Measurements from ENCODE around the gene IL32.

IL32 gene

DNA sequence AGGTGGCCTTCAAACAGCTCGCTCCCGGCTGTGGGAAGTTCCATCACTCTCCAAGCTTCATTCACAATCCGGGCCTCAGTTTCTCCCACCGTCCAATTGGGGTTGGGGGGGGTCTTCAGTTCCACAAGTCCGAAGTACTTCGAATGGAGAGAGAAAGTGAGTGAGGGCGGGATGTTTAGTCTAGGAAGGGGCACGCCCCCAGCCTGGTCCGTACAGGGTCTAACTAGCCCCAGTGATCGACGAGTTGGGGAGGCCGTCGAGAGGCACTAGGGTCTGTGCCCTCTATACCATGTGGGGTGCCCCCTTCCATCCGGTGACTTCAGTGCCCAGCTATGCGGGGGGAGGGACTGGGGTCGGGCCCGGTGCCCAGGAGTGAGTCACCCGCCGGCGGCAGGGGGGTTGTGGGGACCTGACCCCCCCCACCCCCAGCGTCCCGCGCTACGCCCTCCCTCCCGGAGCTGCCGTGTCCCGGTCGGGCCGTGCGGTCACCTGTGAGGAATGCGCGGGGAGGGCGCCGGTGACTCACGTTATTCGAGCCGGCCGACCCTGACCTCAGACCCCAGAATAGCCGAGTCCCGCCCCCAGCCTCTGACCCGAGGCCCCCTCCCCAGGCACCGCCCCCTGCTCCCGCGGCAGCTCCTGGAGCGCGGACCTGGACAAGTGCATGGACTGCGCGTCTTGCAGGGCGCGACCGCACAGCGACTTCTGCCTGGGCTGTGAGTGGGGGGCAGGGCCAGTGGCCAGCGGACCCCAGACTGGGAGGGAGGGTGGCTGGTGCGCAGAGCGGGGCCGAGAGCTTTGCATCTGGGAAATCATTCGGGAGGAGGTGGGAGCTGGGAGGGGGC, 44.6 kb upstream of the IL32 start:
- peak overlapping the region; percentile 93 for H3K4me3 ChIP-seq (ENCODE audit: low read depth, low read length)
- TF ChIP-seq, protein P1, sequence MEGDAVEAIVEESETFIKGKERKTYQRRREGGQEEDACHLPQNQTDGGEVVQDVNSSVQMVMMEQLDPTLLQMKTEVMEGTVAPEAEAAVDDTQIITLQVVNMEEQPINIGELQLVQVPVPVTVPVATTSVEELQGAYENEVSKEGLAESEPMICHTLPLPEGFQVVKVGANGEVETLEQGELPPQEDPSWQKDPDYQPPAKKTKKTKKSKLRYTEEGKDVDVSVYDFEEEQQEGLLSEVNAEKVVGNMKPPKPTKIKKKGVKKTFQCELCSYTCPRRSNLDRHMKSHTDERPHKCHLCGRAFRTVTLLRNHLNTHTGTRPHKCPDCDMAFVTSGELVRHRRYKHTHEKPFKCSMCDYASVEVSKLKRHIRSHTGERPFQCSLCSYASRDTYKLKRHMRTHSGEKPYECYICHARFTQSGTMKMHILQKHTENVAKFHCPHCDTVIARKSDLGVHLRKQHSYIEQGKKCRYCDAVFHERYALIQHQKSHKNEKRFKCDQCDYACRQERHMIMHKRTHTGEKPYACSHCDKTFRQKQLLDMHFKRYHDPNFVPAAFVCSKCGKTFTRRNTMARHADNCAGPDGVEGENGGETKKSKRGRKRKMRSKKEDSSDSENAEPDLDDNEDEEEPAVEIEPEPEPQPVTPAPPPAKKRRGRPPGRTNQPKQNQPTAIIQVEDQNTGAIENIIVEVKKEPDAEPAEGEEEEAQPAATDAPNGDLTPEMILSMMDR (IDR thresholded peaks at IDR 0.05; ENCODE audit: low read depth, low read length), result no peak

DNA sequence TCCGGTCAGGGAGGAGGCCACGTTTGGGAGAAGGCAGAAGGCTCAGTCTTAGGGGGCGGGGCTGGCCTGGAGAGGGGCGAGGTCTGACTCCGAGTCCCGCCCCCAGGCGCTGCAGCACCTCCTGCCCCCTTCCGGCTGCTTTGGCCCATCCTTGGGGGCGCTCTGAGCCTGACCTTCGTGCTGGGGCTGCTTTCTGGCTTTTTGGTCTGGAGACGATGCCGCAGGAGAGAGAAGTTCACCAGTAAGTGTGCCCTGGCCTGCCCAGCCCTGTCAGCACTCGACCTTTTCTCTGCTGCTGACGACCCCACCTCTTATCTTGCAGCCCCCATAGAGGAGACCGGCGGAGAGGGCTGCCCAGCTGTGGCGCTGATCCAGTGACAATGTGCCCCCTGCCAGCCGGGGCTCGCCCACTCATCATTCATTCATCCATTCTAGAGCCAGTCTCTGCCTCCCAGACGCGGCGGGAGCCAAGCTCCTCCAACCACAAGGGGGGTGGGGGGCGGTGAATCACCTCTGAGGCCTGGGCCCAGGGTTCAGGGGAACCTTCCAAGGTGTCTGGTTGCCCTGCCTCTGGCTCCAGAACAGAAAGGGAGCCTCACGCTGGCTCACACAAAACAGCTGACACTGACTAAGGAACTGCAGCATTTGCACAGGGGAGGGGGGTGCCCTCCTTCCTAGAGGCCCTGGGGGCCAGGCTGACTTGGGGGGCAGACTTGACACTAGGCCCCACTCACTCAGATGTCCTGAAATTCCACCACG, 43.8 kb upstream of the IL32 start:
- H3K4me3 ChIP-seq (ENCODE audit: low read depth, low read length), result peak overlapping the region; percentile 93
- TF ChIP-seq, protein P1 (IDR thresholded peaks at IDR 0.05; ENCODE audit: low read depth, low read length), result peak; percentile 22; the same call in 1 of the 2 replicates

DNA sequence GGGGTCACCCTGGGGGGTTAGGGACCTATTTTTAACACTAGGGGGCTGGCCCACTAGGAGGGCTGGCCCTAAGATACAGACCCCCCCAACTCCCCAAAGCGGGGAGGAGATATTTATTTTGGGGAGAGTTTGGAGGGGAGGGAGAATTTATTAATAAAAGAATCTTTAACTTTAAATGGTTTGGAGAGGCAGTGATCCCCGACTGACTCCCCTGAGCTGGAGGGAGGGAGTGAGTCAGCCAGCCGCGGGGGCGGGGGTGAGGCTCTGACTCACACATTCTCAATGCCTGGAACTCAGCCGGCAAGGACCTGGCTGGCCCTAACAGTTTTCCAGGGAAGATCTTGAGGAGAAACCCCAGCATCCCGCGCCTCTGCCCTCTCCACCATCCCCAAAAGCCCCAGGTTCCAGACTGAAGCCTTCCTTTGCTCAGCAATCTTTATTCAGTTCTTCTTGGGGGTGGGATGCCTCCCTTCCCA, 43.2 kb upstream of the IL32 start:
- TF ChIP-seq, protein P1 (IDR thresholded peaks at IDR 0.05; ENCODE audit: low read depth, low read length), result no peak
- peak overlapping the region; percentile 93 for H3K4me3 ChIP-seq (ENCODE audit: low read depth, low read length)

DNA sequence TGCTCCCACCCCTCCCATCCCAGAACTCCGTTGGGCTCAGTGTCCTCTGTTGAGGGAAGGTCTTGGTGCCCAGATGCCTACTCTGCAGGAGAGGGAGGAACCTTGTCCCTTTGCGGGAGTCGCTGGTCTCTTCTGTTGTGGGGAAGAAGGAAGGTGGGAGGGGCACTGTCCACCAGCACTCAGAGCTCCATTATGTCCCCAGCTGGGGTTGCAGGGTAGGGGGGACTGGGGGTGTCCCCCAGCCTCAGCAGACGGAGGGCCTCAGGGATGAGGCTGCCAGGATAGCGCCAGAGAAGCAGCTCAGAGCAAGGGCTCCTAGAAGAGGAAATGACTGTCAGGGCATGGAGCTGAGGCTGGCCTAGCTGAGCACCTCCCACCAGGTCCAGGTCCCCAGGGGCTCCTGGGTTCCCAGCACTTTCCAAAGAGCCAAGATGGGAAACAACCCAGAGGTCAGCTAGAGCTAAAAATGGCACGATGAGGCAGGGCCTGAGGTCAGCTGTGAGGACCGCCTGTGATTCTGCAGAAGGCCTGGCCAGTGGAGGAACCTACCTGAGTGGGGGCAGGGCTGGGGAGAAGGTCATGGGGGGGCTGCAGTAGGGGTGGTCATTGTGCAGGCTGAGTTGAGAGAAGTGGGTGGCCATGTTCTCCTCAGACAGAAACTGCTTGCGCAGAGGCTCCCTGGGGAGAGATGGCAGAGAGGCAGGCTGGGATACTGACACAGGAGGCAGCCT, 42.6 kb upstream of the IL32 start:
- TF ChIP-seq, protein P1 (IDR thresholded peaks at IDR 0.05; ENCODE audit: low read depth, low read length), result no peak
- peak overlapping the region; percentile 93 for H3K4me3 ChIP-seq (ENCODE audit: low read depth, low read length)

DNA sequence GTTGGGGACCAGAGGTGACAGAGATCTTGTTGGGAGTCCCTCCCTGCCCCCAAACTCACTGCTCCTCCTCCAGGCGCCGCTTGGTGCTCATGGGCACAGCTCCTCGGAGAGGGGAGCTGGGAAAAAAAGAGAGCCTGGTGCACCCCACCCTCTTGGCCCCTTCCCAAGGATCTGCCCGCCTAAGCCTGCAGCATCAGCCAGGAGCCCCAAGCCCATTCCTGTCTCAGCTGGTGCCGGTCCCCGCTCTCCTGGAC, 42.1 kb upstream of the IL32 start:
- peak overlapping the region; percentile 93 for H3K4me3 ChIP-seq (ENCODE audit: low read depth, low read length)
- TF ChIP-seq, protein P1 (IDR thresholded peaks at IDR 0.05; ENCODE audit: low read depth, low read length), result no peak

DNA sequence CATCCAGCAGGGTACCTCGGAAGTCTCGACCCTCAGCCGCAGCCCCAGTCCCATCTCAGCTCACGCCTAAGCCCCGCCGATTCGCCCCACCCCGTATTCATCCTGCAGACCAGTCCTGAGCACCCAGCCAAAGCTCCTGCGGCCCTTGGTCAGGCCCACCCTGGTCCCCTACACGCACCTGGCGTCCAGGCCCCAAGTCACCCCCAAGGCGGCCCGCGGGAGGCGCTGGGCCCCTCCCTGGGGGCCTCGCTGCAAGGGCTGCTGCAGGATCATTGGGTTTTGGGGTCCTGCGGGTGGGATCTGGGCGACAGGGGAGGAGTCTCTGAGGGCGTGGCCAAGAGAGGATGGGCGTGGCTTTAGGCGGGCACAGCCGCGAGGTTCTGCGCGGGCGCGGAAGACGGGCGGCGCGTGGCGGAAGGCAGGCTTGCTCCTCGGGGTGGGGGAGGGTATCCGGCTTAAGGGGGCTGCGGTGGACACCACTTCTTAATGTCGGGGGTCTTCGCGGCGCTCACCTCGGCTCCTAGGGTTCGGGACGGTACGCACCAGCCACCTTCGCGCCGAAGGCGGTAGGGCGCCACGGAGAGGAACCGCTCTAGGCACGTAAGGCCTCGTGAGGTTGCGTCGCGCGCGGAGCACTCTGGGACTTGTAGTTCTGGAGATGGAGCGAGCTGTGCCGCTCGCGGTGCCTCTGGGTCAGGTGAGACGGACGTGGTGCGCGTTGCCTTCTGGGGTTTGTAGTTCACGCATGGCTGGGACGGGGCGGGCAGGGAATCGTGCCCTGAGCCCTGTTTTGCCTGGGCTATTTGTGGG, 41.6 kb upstream of the IL32 start, which contains the start of the genes HCFC1R1 and THOC6:
Gene HCFC1R1 (minus strand): TSS at position 274 of the 810 bp plus-strand sequence. CDS start 1 bp downstream, at position 273.
Gene THOC6 (plus strand): TSS at position 367 of the 810 bp plus-strand sequence. CDS start 292 bp downstream, at position 659.
- TF ChIP-seq, protein P1 (IDR thresholded peaks at IDR 0.05; ENCODE audit: low read depth, low read length), result no peak
- H3K4me3 ChIP-seq (ENCODE audit: low read depth, low read length), result peak within 1 kb of the TSS; percentile 93

Measured in WI38 (cell line).